VCaP (cell line): ENCODE measurements around the gene OR5T1.

Experiments
- H3K27ac ChIP-seq: fragments of 450-650 bp; 2 replicates; pipeline ENCODE4 v1.5.1; 2017
- TF ChIP-seq, protein P1 (sequence below): fragments of 450-650 bp; conservative IDR thresholded peaks from 2 replicates; pipeline ENCODE4 v1.5.1; 2017; ENCODE audit warnings: mild to moderate bottlenecking, moderate library complexity

The OR5T1 gene

DNA sequence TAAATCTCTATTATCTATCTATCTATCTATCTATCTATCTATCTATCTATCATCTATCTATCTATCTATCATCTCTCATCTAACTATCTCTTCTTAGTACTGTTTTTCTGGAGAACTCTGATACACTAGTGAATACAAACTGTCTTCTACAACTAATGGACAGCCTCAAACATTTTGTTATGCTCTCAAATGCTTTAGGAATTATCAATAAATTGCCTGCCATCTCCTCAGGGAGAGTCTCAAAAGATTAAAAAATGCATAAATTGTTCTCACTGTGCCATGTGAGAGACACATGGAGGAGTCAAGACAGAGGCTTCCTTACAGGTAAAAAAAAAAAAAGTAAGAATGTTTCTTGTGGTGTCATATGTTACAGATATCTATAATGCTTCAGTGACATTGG is 40.9 kb downstream of the OR5T1 start, which contains the start of gene OR8K3:
Gene OR8K3 (plus strand): TSS at position 301 of the 400 bp plus-strand sequence. CDS start 3,163 bp downstream, outside the sequence.
- H3K27ac ChIP-seq, result no peak within 1 kb of the TSS
- TF ChIP-seq, protein P1, sequence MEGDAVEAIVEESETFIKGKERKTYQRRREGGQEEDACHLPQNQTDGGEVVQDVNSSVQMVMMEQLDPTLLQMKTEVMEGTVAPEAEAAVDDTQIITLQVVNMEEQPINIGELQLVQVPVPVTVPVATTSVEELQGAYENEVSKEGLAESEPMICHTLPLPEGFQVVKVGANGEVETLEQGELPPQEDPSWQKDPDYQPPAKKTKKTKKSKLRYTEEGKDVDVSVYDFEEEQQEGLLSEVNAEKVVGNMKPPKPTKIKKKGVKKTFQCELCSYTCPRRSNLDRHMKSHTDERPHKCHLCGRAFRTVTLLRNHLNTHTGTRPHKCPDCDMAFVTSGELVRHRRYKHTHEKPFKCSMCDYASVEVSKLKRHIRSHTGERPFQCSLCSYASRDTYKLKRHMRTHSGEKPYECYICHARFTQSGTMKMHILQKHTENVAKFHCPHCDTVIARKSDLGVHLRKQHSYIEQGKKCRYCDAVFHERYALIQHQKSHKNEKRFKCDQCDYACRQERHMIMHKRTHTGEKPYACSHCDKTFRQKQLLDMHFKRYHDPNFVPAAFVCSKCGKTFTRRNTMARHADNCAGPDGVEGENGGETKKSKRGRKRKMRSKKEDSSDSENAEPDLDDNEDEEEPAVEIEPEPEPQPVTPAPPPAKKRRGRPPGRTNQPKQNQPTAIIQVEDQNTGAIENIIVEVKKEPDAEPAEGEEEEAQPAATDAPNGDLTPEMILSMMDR, result no peak
